Vagina (tissue), 2 donors: ENCODE data around the gene ATXN2.

ENCODE experiments used
- POLR2A ChIP-seq, 2 donors: fragments of 450-650 bp; IDR thresholded peaks; one replicate each; pipeline ENCODE4 v1.6.1; 2017; ENCODE audit warnings: antibody characterized with exemption in 2 of 2, mild to moderate bottlenecking in 2 of 2, moderate library complexity in 2 of 2
- POLR2AphosphoS5 ChIP-seq, 2 donors: sonication (generic); formaldehyde crosslinking; IDR thresholded peaks; one replicate each; pipeline ENCODE4 v1.9.0; 2017; ENCODE audit warnings: antibody characterized with exemption in 2 of 2, mild to moderate bottlenecking in 2 of 2, low read depth in 1 of 2; ENCODE audit not compliant: insufficient read depth in 1 of 2
- TF ChIP-seq, protein P1 (sequence below), 3 experiments: fragments of 450-650 bp in 2 of 3; fragments of 200-600 bp in 1 of 3; sonication (generic) in 1 of 3; IDR thresholded peaks; one replicate each; pipeline ENCODE4 v1.5.1; 2017 to 2019; ENCODE audit warnings: antibody characterized with exemption in 3 of 3, mild to moderate bottlenecking in 2 of 3, moderate library complexity in 2 of 3

DNA sequence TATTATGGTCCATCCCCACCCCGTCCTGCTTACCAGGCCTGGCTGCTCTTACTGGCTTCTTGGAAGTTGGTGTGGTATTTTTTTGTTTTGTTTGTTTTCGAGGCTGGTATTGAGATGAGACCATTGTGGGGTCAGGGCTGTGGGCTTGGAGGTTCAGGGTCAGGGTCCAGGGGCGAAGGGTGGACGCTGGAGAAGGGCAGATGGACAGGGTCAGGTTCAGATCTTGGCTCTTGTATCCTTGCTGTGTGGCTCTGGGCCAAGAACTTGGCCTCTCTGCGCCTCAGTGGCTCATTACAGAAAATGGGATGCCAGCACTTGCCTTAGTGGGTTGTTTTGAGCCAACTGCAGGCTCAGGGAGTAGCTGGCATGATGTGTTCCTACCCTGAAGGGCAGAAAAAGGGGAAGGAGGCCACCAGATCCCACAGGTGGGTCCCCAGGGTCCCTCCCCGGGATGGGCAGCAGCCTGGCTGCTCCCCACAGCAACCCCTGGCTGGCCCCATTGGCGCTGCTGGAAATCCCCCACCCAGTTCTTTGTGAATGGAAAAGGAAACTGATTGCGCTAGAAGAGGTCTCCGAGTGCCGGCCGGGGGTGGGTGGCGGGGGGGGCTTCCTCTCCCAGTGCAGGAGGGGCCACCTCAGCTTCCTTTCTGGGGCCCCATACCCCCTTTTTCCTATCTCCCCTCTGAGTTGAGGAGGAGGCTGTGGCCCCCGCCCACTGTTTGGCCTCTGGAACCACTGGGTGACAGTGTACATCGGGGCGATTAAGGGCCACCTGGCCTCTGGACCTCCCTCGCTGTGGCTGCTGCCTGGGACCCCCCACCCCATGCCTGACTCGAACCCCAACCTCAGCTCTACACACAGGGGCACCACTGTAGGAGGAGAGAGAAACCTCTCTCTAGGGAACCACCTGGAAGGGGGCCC lies 168.4 kb downstream of the ATXN2 start:
- TF ChIP-seq, protein P1, sequence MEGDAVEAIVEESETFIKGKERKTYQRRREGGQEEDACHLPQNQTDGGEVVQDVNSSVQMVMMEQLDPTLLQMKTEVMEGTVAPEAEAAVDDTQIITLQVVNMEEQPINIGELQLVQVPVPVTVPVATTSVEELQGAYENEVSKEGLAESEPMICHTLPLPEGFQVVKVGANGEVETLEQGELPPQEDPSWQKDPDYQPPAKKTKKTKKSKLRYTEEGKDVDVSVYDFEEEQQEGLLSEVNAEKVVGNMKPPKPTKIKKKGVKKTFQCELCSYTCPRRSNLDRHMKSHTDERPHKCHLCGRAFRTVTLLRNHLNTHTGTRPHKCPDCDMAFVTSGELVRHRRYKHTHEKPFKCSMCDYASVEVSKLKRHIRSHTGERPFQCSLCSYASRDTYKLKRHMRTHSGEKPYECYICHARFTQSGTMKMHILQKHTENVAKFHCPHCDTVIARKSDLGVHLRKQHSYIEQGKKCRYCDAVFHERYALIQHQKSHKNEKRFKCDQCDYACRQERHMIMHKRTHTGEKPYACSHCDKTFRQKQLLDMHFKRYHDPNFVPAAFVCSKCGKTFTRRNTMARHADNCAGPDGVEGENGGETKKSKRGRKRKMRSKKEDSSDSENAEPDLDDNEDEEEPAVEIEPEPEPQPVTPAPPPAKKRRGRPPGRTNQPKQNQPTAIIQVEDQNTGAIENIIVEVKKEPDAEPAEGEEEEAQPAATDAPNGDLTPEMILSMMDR (IDR thresholded peaks at IDR 0.05) = no peak
- no peak for TF ChIP-seq POLR2A (IDR thresholded peaks at IDR 0.05)
- no peak for TF ChIP-seq POLR2AphosphoS5 (IDR thresholded peaks at IDR 0.05; ENCODE audit: insufficient read depth in 1 of 2, low read depth in 1 of 2)
